Right cardiac atrium (tissue), 5 donors: ENCODE data around the gene TRIM38. TPM values are rescaled to one million over a fixed set of nuclear protein-coding genes. Genes with fewer than 3 reads are reported as not detected.
"Not testable (repeated sequence)": the region's sequence is repeated elsewhere in the genome, so short reads cannot be mapped to it uniquely, and the experiment has no call there.

Source experiments
- ATAC-seq, 2 donors: fragments of 200-7000 bp; cut with Tn5 transposase; one replicate each; pipeline versions ENCODE4 v1.8.0 to v1.9.1; 2020; ENCODE audit warnings: moderate library complexity in 2 of 2, mild to moderate bottlenecking in 1 of 2
- DNase-seq, 3 donors: peaks; one replicate each; pipeline ENCODE4 v3.0.0-alpha.2; 2020
- H3K27ac ChIP-seq: one replicate; pipeline ENCODE4 v1.5.1; 2013; ENCODE audit warnings: mild to moderate bottlenecking, low read length, control low read depth, moderate library complexity
- H3K27me3 ChIP-seq: one replicate; pipeline ENCODE4 v1.6.1; 2013; ENCODE audit not compliant: control insufficient read depth, insufficient read depth
- H3K4me1 ChIP-seq: one replicate; pipeline ENCODE4 v1.6.1; 2013; ENCODE audit warnings: low read length; ENCODE audit not compliant: control insufficient read depth, insufficient read depth
- H3K4me3 ChIP-seq: one replicate; pipeline ENCODE4 v1.5.1; 2013; ENCODE audit warnings: low read length, control low read depth
- H3K9me3 ChIP-seq: one replicate; pipeline ENCODE4 v1.6.1; 2013; ENCODE audit warnings: low read length; ENCODE audit not compliant: control insufficient read depth
- WGBS: extraction: QIAGEN DNeasy Blood & Tissue Kit; methylation state at CpG from one replicate; pipeline ENCODE4 v1.1.7; 2013; 5-methylcytosine and 5-hydroxymethylcytosine counted together
- intact Hi-C, 4 donors: fragments of 100-400 bp; cut with DNase I; formaldehyde crosslinking; loops; one replicate each; pipeline versions ENCODE4 v1.11.0 to v1.14.0; 2022 to 2023
- polyA plus RNA-seq: library from polyadenylated mRNA; stranded (reverse); fragments of 200-250 nt; gene quantifications from one replicate; pipeline ENCODE4 v1.2.3, GENCODE V29; 2013
- total RNA-seq, 4 donors: library from RNA; stranded (reverse); fragmentation: NEBNext Ultra II Directional; extraction: Animal tissue kit (Norgen Biotek cat#: 25700); gene quantifications; one replicate each; pipeline ENCODE4 v1.2.1, GENCODE V29; 2021
- donor health status: healthy with polysubstance abuse.
- donor health status: DM: no; HTN: yes; CAD: no.
- donor health status: DM: no; HTN: no; CAD: no.
- donor health status: DM: no; HTN: yes; CAD: no; lungs with severe emphysema.
- donor health status: DM: yes; HTN: yes; CAD: no.

TRIM38 gene
- total and polyA plus RNA-seq, 5 donors: 2.7 to 4.7 (median 4.4) TPM

DNA sequence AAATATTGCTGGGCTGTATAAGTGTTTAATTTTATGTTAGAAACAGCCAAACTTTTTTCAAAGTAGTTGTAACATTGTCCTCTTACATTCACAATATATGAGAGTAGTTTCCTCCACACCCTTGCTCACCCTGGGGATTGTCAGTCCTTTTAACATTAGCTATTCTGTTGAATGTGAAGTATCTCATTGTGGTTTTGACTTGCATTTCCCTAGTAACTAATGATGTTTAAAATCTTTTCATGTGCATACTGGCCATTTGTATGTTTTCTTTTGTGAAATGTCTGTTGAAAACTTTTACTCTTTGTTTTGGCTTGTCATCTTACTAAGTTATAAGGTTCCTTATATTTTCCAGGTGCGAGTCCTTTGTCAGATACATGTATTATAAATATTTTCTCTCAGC is 32.9 kb downstream of the TRIM38 start:
- ATAC-seq (no peak), DNase-seq (no peak)
- H3K27me3 ChIP-seq: no peaks in the 10 kb centered on the region
- H3K4me1 ChIP-seq: peaks cover 5% of the 10 kb centered on the region
- no peak overlapping the region for H3K27ac ChIP-seq
- intact Hi-C loops: no loop called here
- no peaks in the 10 kb centered on the region for H3K9me3 ChIP-seq
- 97% methylated on average over 1 of the region's 1 CpG for WGBS
- H3K4me3 ChIP-seq: no peak overlapping the region

DNA sequence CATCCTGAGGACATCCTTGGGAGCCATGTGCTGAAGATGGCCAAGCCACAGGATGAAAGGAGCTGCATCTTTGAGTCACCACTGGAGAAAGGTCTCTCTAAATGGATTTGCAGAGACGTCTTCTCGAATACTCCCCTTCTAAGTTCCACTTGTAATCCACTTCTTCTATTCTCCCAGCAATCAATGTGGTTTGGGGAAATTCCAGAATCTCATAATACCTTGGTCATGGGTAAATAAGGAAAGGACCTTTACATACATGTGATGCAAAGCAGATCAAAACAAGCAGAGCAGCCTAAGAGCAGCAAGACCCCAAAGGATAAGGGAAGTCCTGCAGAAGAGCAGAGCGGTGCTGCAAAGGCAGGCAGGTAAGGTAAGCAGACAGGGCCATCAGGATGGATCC is 35.3 kb downstream of the TRIM38 start:
- ATAC-seq (no peak), DNase-seq (no peak)
- H3K4me3 ChIP-seq: no peak overlapping the region
- intact Hi-C loops: no loop called here
- H3K27ac ChIP-seq: no peak overlapping the region
- no peaks in the 10 kb centered on the region for H3K27me3 ChIP-seq
- peaks cover 5% of the 10 kb centered on the region for H3K4me1 ChIP-seq
- no peaks in the 10 kb centered on the region for H3K9me3 ChIP-seq
- 95% methylated on average over 3 of the region's 3 CpGs for WGBS

DNA sequence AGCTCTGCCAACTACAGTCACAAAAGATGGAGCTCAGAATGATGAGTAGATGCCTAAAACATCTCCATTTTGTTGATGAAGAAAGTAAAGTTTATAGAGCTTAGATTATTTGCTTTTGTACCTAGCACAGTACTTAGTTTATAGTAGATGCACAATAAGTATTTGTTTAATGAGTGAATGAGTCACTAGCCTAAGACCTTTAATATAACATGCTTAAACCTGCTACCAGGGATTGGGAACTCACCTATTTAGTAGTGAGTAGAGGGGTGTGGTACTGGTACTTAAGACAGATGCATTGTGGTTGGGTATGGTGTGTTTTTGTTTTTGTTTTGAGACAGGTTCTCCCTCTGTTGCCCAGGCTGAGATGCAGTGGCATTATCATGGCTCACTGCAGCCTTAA is 35.8 kb downstream of the TRIM38 start:
- H3K4me1 ChIP-seq: peaks cover 4% of the 10 kb centered on the region
- intact Hi-C loops: no loop called here
- no peaks in the 10 kb centered on the region for H3K9me3 ChIP-seq
- ATAC-seq: no peak
- DNase-seq: no peak
- no peaks in the 10 kb centered on the region for H3K27me3 ChIP-seq
- H3K4me3 ChIP-seq: no peak overlapping the region
- H3K27ac ChIP-seq: no peak overlapping the region

DNA sequence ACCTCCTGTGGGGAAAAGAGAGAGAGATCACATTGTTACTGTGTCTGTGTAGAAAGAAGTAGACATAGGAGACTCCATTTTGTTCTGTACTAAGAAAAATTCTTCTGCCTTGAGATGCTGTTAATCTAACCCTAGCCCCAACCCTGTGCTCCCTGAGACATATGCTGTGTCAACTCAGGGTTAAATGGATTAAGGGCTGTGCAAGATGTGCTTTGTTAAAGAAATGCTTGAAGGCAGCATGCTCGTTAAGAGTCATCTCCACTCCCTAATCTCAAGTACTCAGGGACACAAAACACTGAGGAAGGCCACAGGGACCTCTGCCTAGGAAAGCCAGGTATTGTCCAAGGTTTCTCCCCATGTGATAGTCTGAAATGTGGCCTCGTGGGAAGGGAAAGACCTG is 36.6 kb downstream of the TRIM38 start:
- intact Hi-C loops, H3K9me3 ChIP-seq, DNase-seq, ATAC-seq, H3K27me3 ChIP-seq, H3K27ac ChIP-seq, H3K4me3 ChIP-seq, H3K4me1 ChIP-seq: not testable (repeated sequence)
- WGBS: 70% methylated on average over 2 of the region's 2 CpGs

DNA sequence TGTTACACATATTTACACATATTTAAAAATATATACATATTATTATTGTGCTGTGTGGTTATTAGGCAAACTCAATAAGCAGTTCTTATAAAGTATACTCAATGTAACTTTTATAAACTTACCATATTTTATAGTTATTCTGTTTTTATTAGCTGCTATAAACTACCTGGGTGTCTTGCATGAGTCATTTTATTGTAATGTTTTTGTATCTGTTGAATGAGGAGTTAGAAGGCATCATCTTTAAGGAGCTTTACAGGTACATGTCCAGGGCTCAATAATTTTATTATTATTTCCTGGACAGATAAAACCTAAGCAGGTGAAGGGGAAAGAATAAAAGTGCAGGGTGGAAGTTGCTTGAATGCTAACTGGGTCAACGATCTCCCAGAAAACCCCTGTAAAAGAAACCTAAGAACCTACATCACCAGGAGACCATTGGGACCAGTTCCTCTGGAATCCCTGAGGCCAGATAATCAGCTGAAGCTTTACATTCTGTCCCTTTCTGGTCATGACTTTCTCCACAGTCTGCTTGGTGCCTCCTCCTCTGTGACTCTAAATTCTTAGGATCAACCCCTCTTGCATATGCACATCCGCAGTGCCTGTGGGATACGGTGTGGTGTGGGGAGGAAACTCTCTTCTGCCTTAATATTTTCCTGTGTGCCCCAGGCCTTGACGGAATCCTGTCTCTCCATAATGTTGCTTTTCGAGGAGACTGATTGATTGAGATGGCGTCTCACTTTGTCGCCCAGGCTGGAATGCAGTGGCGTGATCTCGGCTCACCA is 38.0 kb downstream of the TRIM38 start:
- Histone ChIP-seq H3K4me1 (no peaks in the 10 kb centered on the region), H3K27ac (no peak overlapping the region), H3K27me3 (no peaks in the 10 kb centered on the region), H3K4me3 (no peak overlapping the region), H3K9me3 (no peaks in the 10 kb centered on the region)
- 94% methylated on average over 9 of the region's 9 CpGs for WGBS
- ATAC-seq: no peak
- intact Hi-C loops: no loop called here
- no peak for DNase-seq

DNA sequence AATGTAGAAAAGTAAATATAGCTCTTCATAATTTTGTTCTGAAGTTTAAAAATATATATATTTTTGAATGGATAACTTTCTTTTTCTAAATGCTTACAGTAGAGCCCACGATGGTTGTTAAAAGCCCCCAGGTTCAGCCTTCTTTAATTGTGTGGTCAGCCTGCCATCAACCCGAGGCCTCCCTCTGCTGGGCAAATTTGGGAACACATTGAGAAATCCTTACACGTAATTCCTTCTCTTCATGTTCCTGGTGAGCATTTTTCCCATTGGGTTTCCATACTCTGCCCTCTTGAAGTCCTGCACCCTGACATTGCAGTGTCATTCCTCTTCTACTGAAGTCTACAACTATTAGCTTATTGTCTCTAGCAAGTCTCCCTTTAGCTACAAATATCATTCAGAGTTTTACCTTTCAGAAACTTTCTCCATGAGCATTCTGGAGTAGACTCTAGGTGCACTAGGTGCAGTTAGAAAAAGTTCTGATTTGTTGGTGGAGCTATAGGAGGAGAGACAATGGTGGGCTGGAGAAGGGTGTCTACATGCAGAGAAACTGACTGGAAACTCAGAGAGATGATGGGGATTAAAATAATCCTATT is 40.6 kb downstream of the TRIM38 start:
- Histone ChIP-seq H3K9me3 (no peaks in the 10 kb centered on the region), H3K4me3 (no peak overlapping the region), H3K27ac (no peak overlapping the region), H3K4me1 (peaks cover 3% of the 10 kb centered on the region), H3K27me3 (no peaks in the 10 kb centered on the region)
- ATAC-seq (peak; percentile 63 to 71), DNase-seq (peak in 2 of 3 donors; percentile 35 to 72)
- intact Hi-C loops: no loop called here
- WGBS: 1% methylated on average over 3 of the region's 3 CpGs

DNA sequence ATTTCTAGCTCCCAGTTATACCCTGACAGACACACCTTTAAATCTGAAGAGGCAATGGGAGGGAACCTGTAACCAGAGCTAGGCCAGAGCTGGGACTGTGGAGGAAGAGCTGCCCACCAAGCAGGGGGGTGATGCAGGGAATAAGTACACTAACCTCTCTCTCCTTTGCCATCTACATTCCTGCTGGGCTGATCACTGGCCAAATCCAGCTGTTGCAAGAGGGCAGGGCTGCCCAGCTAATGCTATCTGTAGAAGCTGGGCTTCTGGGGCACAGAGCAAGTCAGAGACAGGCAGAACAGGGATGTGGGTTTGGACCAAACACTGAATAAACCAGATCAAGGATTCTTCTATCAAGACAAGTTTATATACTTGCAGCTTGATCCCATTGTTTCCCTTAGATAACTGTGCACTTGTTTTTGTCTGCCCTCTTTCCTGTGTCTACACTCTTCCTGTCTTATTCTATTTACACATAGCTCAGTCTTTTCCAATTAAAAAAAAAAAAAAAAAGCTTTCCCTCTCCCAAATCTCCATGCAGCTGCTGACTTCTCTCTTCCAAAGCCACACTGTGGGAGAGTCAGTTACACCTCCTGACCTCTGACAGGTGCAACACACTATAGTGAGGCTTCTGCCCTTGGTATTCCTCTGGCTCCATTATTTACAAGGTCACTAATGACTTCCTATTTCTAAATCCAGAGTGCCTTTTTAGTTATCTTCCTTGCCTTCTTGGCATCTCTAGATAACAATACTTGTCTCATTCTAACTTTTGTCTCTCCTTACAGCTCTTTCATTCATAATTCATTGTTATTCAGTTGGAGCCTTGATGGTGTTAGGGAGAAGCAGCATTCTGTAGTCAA is 43.7 kb downstream of the TRIM38 start:
- intact Hi-C loops: no loop called here
- H3K4me3 ChIP-seq: no peak overlapping the region
- H3K27ac ChIP-seq: no peak overlapping the region
- H3K9me3 ChIP-seq: no peaks in the 10 kb centered on the region
- no peak for ATAC-seq
- peaks cover 3% of the 10 kb centered on the region for H3K4me1 ChIP-seq
- no peaks in the 10 kb centered on the region for H3K27me3 ChIP-seq
- DNase-seq: no peak

DNA sequence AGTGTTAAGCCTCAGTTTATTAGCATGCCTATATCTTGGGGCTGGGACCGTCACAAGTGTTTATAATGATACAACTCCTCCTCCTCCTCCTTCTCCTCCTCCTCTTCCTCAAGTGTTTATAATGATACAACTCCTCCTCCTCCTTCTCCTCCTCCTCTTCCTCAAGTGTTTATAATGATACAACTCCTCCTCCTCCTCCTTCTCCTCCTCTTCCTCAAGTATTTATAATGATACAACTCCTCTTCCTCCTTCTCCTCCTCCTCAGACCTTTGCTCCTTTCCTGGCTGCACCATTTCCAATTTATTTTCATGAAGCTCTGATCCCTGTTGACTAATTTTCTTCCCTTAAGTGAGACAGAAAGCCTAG is 44.3 kb downstream of the TRIM38 start:
- 58% methylated on average over 1 of the region's 1 CpG for WGBS
- ATAC-seq, H3K27me3 ChIP-seq, intact Hi-C loops, H3K27ac ChIP-seq, DNase-seq, H3K4me3 ChIP-seq, H3K4me1 ChIP-seq, H3K9me3 ChIP-seq: not testable (repeated sequence)

DNA sequence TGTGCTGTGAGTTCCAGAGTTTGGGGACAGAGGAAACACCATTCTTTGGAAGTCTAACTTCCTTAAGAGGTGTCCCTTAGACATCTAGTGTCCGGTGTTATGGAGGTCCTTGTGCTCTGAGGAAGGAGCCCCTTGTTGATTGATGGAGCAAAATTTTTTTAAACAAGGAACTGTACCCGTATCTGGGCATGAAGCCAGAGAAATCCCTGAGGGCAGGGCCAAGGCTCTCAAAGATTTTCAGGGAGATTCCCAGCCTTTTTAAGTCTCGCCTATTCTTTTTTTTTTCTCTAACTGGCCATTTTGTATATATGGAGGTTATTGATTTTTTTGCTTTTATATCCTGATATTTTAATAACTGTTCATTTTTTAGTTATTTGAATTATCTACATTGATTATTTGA is 45.9 kb downstream of the TRIM38 start:
- intact Hi-C loops: no loop called here

DNA sequence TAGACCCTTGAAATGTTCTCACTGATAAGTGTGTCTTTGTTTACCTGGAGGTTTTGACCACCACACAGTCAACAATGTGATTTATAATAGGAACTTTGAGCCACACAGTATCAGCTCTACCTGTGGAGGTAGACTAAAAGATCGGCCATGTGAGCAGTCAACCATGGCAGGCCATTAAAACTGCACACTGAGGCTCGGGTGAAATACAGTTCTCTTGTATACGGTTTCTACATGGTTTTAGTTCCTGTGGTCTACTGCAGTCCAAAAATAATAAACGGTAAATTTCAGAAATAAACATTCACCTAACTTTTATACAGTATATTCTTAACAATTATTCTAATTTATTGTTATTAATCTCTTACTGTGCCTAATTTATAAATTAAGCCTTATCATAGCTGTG is 47.2 kb downstream of the TRIM38 start:
- Histone ChIP-seq H3K27ac (no peak overlapping the region), H3K4me1 (peaks cover 3% of the 10 kb centered on the region), H3K9me3 (no peaks in the 10 kb centered on the region), H3K27me3 (no peaks in the 10 kb centered on the region), H3K4me3 (no peak overlapping the region)
- ATAC-seq (no peak), DNase-seq (no peak)
- intact Hi-C loops: no loop called here
- 92% methylated on average over 4 of the region's 4 CpGs for WGBS

More for the DNA sequence above, 45.9 kb downstream of the TRIM38 start:
- ATAC-seq (no peak), DNase-seq (no peak)
- Histone ChIP-seq H3K4me1 (peaks cover 3% of the 10 kb centered on the region), H3K9me3 (no peaks in the 10 kb centered on the region), H3K27ac (no peak overlapping the region), H3K4me3 (no peak overlapping the region), H3K27me3 (no peaks in the 10 kb centered on the region)
- WGBS: 40% methylated on average over 3 of the region's 3 CpGs

DNA sequence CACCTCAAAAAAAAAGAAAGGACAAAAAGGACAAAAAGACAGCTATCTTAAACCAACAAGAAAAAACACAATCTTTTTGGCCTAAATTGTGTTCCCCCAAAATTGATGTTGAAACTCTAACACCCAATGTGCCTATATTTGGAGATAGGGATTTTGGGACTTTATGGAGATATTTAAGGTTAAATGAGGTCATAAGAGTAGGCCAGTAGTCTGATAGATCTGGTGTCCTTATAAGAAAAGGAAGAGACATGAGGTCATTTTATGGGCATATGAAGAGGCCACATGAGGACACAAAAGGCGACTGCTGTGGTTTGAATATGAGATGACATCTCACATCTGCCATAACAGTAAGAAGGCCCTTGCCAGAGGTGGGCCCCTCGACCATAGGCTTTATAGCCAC is 49.5 kb downstream of the TRIM38 start:
- DNase-seq: no peak
- Histone ChIP-seq H3K27me3 (no peaks in the 10 kb centered on the region), H3K4me1 (no peaks in the 10 kb centered on the region), H3K9me3 (no peaks in the 10 kb centered on the region), H3K27ac (no peak overlapping the region), H3K4me3 (no peak overlapping the region)
- no peak for ATAC-seq
- WGBS: 89% methylated on average over 2 of the region's 2 CpGs
- intact Hi-C loops: no loop called here
